ENCODE data around the gene PHLDB2. TPM values are rescaled to one million over a fixed set of nuclear protein-coding genes. Genes with fewer than 3 reads are reported as not detected.

PHLDB2 gene
- total RNA-seq, 4 donors from 2014 or later = 81.6 to 171 (median 88.2) TPM

DNA sequence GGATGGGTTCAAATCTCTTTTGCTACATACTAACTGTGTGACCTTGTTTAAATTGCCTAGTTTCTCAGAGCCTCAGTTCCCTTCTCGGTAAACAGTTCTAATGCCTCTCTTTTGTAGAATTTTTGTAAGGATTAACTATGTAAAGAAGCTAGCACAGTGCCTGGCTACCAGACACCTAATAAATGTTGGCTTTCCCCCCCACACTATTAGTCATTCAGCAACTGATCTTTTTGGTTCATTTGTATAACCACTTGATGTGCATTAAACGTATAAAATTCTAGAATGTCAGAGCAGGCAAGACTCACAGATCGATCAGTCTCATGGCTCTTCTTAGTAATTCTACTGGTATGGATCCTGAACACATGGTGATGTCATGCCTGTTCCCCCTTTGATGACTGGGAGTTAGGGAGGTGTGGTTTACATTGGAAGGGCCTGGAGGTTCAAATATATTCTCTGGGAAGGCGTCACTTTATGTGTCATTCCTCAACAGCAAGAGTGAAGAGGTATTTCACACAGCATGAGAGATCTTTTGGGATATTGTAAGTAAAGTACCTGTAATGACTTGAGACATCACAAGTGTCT lies 146.1 kb downstream of the PHLDB2 start:
- Histone ChIP-seq H3K27ac (no peak overlapping the region), H3K4me1 (peaks cover 0 to 8% (median 0%) of the 10 kb centered on the region in 4 donors), H3K4me3 (no peak overlapping the region), H3K36me3 (no peaks in the 10 kb centered on the region), H3K9me3 (no peaks in the 10 kb centered on the region), H3K27me3 (no peaks in the 10 kb centered on the region)
- TF ChIP-seq EP300 (IDR thresholded peaks at IDR 0.05) (no peak), POLR2A (IDR thresholded peaks at IDR 0.05) (no peak)
- TF ChIP-seq, protein P1, sequence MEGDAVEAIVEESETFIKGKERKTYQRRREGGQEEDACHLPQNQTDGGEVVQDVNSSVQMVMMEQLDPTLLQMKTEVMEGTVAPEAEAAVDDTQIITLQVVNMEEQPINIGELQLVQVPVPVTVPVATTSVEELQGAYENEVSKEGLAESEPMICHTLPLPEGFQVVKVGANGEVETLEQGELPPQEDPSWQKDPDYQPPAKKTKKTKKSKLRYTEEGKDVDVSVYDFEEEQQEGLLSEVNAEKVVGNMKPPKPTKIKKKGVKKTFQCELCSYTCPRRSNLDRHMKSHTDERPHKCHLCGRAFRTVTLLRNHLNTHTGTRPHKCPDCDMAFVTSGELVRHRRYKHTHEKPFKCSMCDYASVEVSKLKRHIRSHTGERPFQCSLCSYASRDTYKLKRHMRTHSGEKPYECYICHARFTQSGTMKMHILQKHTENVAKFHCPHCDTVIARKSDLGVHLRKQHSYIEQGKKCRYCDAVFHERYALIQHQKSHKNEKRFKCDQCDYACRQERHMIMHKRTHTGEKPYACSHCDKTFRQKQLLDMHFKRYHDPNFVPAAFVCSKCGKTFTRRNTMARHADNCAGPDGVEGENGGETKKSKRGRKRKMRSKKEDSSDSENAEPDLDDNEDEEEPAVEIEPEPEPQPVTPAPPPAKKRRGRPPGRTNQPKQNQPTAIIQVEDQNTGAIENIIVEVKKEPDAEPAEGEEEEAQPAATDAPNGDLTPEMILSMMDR (IDR thresholded peaks at IDR 0.05) = no peak
- DNase-seq (ENCODE audit: low spot score in 2 of 2) = no peak
- 87 to 88% methylated on average over 4 of the region's 4 CpGs for WGBS, 2 donors

DNA sequence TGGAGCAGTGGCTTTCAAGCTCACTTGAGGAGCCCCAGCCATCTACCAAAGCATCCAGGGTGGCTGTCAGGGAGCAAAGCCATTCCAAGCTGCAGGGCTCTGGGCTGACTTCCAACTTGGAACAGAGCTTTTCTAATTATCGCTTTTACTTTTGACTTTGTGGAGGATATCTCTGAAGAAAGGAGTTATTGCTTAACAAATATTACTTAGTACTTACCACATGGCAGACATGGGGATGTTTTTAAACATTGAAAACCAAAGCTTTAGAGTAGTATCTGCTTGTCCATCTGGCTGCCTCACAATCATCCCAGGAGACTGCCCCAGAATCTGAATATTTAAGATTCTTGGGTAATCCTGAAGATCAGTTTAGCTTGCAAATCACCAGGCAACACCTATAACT lies 148.6 kb downstream of the PHLDB2 start:
- Histone ChIP-seq H3K27ac (no peak overlapping the region), H3K4me1 (peaks cover 0 to 23% (median under 1%) of the 10 kb centered on the region in 4 donors), H3K27me3 (no peaks in the 10 kb centered on the region), H3K9me3 (no peaks in the 10 kb centered on the region), H3K36me3 (no peaks in the 10 kb centered on the region), H3K4me3 (no peak overlapping the region)
- DNase-seq (ENCODE audit: low spot score in 2 of 2) = peak in 1 of 2 donors; percentile 32
- peak in 1 of 2 donors; percentile 25 for TF ChIP-seq EP300 (IDR thresholded peaks at IDR 0.05)
- TF ChIP-seq POLR2A (IDR thresholded peaks at IDR 0.05) = no peak
- WGBS, 2 donors = 22 to 24% methylated on average over 1 of the region's 1 CpG

DNA sequence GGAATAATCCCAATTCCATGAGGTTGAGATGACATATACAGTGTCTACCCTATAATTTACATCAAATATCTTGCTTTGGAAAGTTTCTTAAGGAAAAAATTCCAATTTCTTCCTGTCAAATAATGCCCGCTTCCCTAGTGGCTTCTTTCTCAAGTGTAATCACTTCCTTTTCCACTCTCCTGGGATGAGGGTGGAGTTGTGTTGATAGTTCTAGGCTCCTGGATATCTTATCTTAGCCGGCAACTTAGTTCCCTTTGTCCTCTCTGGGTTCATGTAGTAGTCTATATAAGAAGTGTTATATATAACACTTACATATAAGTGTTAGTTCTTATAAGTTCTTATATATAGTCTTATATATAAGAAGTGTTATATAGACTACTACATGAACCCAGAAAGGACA lies 150.6 kb downstream of the PHLDB2 start:
- H3K4me1 ChIP-seq = peaks cover 0 to 39% (median 2%) of the 10 kb centered on the region in 4 donors
- TF ChIP-seq POLR2A (IDR thresholded peaks at IDR 0.05) = no peak
- TF ChIP-seq, protein P1 (IDR thresholded peaks at IDR 0.05) = no peak
- TF ChIP-seq EP300 (IDR thresholded peaks at IDR 0.05) = no peak
- no peak overlapping the region for H3K4me3 ChIP-seq
- DNase-seq (ENCODE audit: low spot score in 2 of 2) = no peak
- no peak overlapping the region for H3K27ac ChIP-seq
- H3K9me3 ChIP-seq = no peaks in the 10 kb centered on the region
- H3K27me3 ChIP-seq = no peaks in the 10 kb centered on the region
- 90 to 96% methylated on average over 2 of the region's 2 CpGs for WGBS, 2 donors
- no peaks in the 10 kb centered on the region for H3K36me3 ChIP-seq

DNA sequence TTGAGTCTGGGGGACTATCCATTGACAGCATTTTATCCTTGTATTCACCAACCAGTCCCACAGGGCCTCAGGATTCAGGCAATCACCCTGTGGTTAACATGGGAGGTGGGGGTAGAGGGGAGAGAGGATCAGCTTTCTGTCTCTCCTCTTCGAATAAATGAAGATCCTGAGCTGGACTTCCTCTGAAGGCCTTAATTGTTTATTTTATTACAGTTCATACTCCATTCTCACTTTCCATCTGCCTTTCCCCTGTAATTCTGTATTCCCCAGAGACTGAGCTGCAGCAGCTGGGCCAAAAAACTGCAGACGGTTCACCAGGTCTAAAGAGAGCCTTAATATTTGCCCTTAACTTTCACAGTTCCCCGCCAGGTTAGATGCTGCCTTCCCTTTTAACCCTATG lies 151.6 kb downstream of the PHLDB2 start:
- 42 to 59% methylated on average over 3 of the region's 3 CpGs for WGBS, 2 donors
- DNase-seq (ENCODE audit: low spot score in 2 of 2) = no peak
- Histone ChIP-seq H3K36me3 (no peaks in the 10 kb centered on the region), H3K27me3 (no peaks in the 10 kb centered on the region), H3K27ac (no peak overlapping the region), H3K4me1 (peaks cover 0 to 39% (median 2%) of the 10 kb centered on the region in 4 donors), H3K4me3 (no peak overlapping the region), H3K9me3 (no peaks in the 10 kb centered on the region)
- TF ChIP-seq POLR2A (IDR thresholded peaks at IDR 0.05) = no peak

DNA sequence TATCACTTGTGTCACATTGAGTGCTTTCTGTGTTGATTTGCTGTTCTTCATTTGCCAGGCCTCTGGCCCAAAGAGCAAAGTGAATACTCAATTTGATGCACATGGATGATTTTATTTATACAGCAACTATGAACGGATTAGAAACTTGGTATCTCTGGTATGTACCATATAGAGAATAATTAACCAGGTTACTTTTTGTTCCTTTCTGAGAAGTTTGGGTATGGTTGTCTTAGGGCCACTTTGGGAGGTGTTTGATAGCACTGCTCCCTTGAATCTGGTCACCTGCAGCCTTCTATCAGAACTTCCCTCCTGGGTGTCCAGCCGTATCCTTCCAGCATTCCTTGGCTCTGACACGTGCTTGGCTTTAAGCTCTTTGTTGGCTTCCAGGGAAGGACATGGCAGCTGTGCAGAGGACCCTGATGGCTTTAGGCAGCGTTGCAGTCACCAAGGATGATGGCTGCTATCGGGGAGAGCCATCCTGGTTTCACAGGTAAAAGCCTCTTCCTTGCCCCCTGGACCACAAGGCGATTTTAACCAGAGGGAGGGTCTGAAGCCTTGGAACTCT lies 152.4 kb downstream of the PHLDB2 start:
- H3K9me3 ChIP-seq = no peaks in the 10 kb centered on the region
- no peaks in the 10 kb centered on the region for H3K36me3 ChIP-seq
- peaks cover 0 to 39% (median 2%) of the 10 kb centered on the region in 4 donors for H3K4me1 ChIP-seq
- H3K4me3 ChIP-seq = no peak overlapping the region
- TF ChIP-seq POLR2A (IDR thresholded peaks at IDR 0.05) (no peak), EP300 (IDR thresholded peaks at IDR 0.05) (no peak)
- TF ChIP-seq, protein P1 (IDR thresholded peaks at IDR 0.05) = no peak
- DNase-seq (ENCODE audit: low spot score in 2 of 2) = no peak
- 83 to 91% methylated on average over 6 of the region's 6 CpGs for WGBS, 2 donors
- no peak overlapping the region for H3K27ac ChIP-seq
- H3K27me3 ChIP-seq = no peaks in the 10 kb centered on the region

DNA sequence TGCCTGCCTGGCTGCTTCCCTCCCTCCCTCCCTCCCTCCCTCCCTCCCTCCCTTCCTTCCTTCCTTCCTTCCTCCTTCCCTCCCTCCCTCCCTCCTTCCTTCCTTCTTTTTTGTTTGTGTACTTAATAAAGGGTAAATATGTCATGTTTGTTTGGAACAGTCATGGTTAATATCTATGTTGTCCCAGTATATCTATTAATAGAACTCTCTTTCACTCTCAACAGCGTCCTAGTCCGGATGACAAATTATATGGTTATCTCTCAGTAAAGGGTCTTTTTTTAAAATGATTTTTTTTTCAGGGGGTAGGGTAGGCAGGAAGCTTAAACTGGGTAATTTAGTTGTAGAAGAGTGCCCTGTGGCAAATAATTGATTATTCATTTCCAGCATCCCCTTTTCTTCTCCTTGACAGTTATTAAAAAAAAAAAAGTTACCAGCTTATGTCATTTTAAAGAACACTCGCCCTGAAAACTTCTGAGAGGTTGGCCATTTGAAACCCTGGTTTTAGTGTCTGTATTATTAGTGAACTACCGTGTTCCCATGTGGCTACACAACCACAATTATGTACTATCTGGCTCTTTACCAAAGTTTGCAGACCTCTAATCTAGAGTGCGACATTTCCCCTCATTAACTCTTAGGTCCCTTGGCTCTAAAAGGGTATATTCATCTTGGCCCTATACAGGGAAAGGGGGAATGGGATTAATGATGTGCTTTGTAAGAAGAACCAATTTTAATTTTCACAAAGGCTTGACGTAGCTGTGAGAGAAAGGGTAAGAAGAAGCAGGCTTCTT lies 153.3 kb downstream of the PHLDB2 start:
- Histone ChIP-seq H3K27me3 (no peaks in the 10 kb centered on the region), H3K27ac (peak overlapping the region in 3 of 4 donors; percentile 4 to 11 (median 5)), H3K36me3 (no peaks in the 10 kb centered on the region), H3K4me3 (no peak overlapping the region), H3K4me1 (peaks cover 0 to 39% (median 2%) of the 10 kb centered on the region in 4 donors), H3K9me3 (no peaks in the 10 kb centered on the region)
- 32 to 47% methylated on average over 6 of the region's 6 CpGs for WGBS, 2 donors
- TF ChIP-seq, protein P1 (IDR thresholded peaks at IDR 0.05) = no peak
- TF ChIP-seq POLR2A (IDR thresholded peaks at IDR 0.05) (no peak), EP300 (IDR thresholded peaks at IDR 0.05) (no peak)
- no peak for DNase-seq (ENCODE audit: low spot score in 2 of 2)
